ENCODE data around the gene GPANK1. TPM values are rescaled to one million over a fixed set of nuclear protein-coding genes. Genes with fewer than 3 reads are reported as not detected.

Gene GPANK1
- total and polyA plus RNA-seq, 2 of the 13 experiments (the other 11 are each of a cell fraction or from before 2014, with no cell fraction given) = 15.4 to 22.8 TPM

DNA sequence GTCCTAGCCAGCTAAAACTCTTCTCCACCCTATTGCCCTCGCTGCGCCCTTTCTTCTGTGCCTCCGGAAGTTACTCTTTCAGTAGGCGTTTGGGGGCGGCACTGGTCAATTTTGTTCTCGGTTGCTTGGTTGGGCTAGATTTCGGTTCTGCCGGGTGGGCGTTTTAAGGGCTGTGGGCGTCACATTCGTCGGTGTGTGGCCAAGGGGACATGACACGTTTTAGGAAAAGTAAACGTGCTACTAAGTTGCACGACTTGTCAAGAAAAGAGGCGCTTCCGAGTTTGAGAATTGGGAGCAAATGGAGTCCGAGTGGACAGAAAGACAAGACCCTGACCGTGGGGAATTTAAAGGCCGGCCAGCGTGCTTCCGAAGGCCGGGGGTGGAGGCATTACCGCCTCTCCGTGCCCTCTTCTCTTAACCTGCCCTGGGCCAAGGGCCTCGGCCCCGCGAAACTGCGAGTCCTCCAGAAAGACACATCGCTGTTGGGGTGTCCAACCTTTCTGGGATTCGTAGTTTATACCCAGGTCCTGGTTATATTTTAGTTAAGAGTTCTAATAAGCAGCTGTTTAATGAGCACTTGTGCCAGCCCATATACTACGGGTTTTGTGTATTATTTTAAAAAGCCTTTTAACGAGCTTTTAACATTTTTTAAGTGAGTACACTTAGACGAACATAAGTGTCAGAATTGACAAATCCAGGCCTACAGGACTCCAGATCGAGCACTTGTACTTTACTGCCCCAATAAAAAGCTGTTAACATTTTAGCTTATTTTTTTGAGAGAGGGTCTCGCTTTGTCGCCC is 11.7 kb downstream of the GPANK1 start (continued):
- TF ChIP-seq, protein P1, sequence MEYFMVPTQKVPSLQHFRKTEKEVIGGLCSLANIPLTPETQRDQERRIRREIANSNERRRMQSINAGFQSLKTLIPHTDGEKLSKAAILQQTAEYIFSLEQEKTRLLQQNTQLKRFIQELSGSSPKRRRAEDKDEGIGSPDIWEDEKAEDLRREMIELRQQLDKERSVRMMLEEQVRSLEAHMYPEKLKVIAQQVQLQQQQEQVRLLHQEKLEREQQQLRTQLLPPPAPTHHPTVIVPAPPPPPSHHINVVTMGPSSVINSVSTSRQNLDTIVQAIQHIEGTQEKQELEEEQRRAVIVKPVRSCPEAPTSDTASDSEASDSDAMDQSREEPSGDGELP (IDR thresholded peaks at IDR 0.05; ENCODE audit: borderline replicate concordance, low read depth) = no peak; the same call in none of the 2 replicates
- TF ChIP-seq HOXA5 (CRISPR knock-in tag; IDR thresholded peaks at IDR 0.05) (peak; percentile 67; the same call in 1 of the 2 replicates), CBX1 (IDR thresholded peaks at IDR 0.05; ENCODE audit: low read depth) (peak; percentile 25), HES4 (CRISPR knock-in tag; IDR thresholded peaks at IDR 0.05; ENCODE audit: borderline replicate concordance) (0 out of 2 replicates have a peak, but pooled peaks have one; percentile 40), ZNF292 (CRISPR knock-in tag; IDR thresholded peaks at IDR 0.05; ENCODE audit: borderline replicate concordance, low read depth) (no peak), ZBTB25 (CRISPR knock-in tag; IDR thresholded peaks at IDR 0.05) (no peak), IRF1 (CRISPR knock-in tag; IDR thresholded peaks at IDR 0.05; ENCODE audit: low read depth) (0 out of 2 replicates have a peak, but pooled peaks have one; percentile 51), ZNF773 (CRISPR knock-in tag; IDR thresholded peaks at IDR 0.05; ENCODE audit: borderline replicate concordance) (no peak), HNRNPUL1 (IDR thresholded peaks at IDR 0.05; ENCODE audit: low read depth, low read length) (no peak), SIN3A (IDR thresholded peaks at IDR 0.05; ENCODE audit: borderline replicate concordance, low read depth, low read length) (peak; percentile 61; the same call in 1 of the 2 replicates), SNAPC4 (CRISPR knock-in tag; IDR thresholded peaks at IDR 0.05) (no peak; the same call in 1 of the 2 replicates), ZNF556 (CRISPR knock-in tag; IDR thresholded peaks at IDR 0.05; ENCODE audit: borderline replicate concordance) (peak; percentile 41; the same call in 1 of the 2 replicates), HNRNPK (IDR thresholded peaks at IDR 0.05; ENCODE audit: low read depth, low read length, poor library complexity, severe bottlenecking) (no peak), UBTF (CRISPR knock-in tag; IDR thresholded peaks at IDR 0.05) (no peak)
- TF ChIP-seq, protein P2, sequence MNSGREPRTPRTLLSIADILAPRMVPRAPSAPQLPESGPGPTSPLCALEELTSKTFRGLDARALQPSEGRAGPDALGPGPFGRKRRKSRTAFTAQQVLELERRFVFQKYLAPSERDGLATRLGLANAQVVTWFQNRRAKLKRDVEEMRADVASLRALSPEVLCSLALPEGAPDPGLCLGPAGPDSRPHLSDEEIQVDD (CRISPR knock-in tag; IDR thresholded peaks at IDR 0.05; ENCODE audit: borderline replicate concordance) = no peak

All from HepG2 (cell line).